ENCODE data around the gene DENND1C.

DNA sequence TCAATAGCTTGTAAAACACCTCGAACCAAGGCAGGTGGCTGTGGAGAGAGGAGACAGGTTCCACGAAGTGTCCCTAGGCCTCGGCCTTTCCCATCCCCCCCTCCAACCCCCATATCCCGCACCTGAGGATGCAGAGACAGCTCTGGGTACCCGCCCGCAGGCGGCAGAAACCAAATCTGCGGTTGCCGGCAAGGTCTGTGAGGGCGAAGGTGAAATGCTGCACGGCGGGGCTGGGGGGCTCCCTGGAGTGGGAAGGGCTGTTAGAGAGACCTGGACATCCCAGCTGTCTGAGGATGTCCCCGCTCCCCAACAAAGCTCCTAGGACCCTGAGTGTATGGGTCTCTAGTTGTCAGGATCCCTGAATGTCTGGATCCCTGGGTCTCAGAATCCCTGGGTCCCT is 2.8 kb downstream of the DENND1C start:
- TF ChIP-seq RAD21 (conservative IDR thresholded peaks at IDR 0.05 in 1 of 2, IDR thresholded peaks at IDR 0.05 in 1 of 2) (no peak), CEBPB (IDR thresholded peaks at IDR 0.05) (no peak), JUNB (IDR thresholded peaks at IDR 0.05) (no peak), SMC3 (IDR thresholded peaks at IDR 0.05) (no peak), CHD2 (IDR thresholded peaks at IDR 0.05; ENCODE audit: low read length, partially characterized antibody) (no peak)
- TF ChIP-seq, protein P1, sequence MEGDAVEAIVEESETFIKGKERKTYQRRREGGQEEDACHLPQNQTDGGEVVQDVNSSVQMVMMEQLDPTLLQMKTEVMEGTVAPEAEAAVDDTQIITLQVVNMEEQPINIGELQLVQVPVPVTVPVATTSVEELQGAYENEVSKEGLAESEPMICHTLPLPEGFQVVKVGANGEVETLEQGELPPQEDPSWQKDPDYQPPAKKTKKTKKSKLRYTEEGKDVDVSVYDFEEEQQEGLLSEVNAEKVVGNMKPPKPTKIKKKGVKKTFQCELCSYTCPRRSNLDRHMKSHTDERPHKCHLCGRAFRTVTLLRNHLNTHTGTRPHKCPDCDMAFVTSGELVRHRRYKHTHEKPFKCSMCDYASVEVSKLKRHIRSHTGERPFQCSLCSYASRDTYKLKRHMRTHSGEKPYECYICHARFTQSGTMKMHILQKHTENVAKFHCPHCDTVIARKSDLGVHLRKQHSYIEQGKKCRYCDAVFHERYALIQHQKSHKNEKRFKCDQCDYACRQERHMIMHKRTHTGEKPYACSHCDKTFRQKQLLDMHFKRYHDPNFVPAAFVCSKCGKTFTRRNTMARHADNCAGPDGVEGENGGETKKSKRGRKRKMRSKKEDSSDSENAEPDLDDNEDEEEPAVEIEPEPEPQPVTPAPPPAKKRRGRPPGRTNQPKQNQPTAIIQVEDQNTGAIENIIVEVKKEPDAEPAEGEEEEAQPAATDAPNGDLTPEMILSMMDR (IDR thresholded peaks at IDR 0.05), result no peak
- TF ChIP-seq, protein P2, sequence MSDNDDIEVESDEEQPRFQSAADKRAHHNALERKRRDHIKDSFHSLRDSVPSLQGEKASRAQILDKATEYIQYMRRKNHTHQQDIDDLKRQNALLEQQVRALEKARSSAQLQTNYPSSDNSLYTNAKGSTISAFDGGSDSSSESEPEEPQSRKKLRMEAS (IDR thresholded peaks at IDR 0.05), result no peak

Data from A549 (cell line).